Activated gamma-delta T cell treated with anti-CD3 and anti-CD28 coated beads, Interleukin-2, amount 50 U/mL, for 16 hours (primary cell): ENCODE data around the gene ABCC10.
"Not testable (repeated sequence)": the region's sequence is repeated elsewhere in the genome, so short reads cannot be mapped to it uniquely, and the experiment has no call there.

ENCODE experiments used
- DNase-seq: peaks from one replicate; pipeline ENCODE4 v3.0.0-alpha.2; 2020; ENCODE audit warnings: low read depth

Gene ABCC10

DNA sequence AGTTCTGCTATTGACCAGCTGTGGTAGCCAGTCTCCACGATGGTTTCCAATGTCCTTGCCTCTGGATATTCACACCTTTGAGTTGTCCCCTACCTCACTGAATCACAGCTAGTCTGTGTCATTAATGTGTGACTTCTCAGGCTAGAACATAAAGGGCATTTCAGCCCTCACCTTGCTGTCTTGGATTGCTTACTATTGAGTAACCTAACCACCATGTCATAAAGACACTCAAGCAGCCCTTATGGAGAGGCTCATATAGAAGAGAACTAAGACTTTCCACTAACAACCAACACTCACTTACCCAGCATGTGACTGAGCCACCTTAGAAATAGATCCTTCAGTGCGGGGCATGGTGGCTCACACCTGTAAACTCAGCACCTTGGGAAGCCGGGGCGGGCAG, 19.1 kb upstream of the ABCC10 start:
- no peak for DNase-seq

DNA sequence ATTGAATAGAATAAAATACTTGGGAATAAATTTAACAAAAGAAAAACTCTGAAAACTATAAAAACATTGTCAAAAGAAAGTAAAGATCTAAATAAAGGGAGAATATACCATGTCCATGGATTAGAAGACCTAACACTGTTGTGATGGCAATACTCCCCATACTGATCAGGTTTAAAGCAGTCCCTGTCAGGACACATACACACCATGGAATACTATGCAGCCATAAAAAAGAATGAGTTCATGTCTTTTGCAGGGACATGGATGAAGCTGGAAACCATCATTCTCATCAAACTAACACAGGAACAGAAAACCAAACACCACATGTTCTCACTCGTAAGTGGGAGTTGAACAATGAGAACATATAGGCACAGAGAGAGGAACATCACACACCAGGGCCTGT, 16.6 kb upstream of the ABCC10 start:
- not testable (repeated sequence) for DNase-seq

DNA sequence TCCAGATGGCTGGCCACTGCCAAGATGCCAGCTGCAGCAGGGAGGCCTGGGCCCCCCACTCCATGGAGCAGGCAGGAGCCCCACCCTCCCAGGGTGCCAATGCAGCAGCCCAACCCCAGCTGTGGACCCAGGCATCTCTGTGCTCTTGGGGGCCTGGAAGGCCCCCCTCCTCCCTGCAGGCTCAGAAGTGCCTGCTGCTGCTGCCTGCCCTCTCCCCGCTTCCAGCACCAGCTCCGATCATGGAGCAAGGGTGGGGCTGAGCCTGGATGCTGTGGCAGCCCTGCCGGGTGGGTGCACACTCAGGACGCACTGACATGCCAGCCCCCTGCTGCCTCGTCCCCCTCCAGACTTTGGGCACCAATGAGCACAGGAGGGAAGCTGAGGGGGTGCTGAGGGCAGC, 14.8 kb upstream of the ABCC10 start:
- DNase-seq = no peak

DNA sequence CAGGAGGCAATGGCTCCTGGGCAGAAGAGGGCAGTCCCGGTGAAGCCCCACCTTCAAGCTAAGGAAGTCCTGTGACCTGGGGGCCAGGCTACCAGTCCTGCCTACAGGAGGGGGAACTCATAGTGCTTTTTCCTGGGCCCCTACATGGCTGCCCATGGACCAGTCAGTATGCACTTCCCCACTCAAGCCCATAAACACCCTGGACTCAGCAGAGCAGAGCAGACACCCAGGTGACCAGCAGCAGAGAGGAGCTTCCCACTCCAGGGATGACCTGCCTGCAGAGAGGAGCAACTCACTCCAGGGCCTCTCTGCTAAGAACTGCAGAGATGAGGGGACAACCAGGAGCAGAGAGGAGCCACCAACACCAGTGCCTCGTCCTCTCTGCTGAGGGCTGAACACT, 14.3 kb upstream of the ABCC10 start:
- DNase-seq = no peak

DNA sequence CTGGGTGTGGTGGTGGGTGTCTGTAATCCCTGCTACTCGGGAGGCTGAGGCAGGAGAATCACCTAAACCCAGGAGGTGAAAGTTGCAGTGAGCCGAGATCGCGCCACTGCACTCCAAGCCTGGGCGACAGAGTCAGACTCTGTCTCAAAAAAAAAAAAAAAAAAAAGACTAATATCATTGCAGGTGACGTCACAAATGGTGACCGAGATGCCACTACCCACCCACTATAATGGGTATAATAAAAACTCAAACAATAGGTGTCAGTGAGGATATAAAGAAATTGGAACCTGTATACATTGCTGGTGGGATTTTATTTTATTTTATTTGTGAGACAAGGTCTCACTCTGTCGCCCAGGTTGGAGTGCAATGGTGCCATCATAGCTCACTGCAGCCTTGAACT, 12.1 kb upstream of the ABCC10 start:
- DNase-seq = not testable (repeated sequence)

DNA sequence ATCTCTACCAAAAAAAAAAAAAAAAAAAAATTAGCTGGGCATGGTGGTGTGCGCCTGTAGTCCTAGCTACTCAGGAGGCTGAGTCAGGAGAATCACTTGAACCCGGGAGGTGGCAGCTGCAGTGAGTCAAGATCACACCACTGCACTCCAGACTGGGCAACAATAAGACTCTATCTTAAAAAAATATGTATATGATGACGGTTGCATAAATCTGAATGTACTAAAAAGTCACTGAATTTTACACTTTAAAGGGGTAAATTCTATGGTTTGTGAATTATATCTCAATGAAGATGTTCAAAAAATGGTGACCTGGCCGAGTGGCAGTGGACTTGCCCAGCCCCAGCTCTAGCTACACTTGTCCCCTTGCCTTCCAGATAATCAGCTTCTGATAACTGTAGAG, 10.4 kb upstream of the ABCC10 start:
- no peak for DNase-seq

DNA sequence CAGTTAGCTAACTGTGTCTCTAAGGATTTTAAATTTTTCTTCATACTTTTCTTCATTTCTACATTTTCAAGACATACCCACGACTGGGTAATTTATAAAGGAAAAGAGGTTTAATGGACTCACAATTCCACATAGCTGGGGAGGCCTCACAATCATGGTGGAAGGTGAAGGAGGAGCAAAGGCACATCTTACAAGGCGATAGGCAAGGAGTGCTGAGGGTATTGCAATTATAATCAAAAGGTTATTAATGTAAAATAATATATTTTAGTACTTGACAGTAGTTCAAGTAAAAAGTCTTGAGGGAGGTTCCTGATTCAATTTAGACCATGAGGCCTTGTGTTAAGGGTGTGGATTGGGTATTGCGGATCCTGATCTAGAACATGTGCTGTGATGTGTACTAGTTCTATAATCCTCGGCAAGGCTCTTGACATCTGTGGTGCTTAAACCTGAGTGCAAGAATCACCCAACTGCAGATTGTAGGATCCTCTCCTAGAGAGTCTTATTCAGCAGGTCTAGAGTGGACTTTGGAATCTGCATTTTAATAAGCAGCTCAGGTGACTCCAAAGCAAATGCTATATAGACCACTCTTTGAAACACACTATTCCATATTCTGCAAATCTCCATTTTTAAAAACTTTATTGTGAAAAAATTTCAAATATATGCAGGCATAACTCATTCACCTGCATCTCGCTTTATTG, 7.2 kb upstream of the ABCC10 start:
- no peak for DNase-seq

DNA sequence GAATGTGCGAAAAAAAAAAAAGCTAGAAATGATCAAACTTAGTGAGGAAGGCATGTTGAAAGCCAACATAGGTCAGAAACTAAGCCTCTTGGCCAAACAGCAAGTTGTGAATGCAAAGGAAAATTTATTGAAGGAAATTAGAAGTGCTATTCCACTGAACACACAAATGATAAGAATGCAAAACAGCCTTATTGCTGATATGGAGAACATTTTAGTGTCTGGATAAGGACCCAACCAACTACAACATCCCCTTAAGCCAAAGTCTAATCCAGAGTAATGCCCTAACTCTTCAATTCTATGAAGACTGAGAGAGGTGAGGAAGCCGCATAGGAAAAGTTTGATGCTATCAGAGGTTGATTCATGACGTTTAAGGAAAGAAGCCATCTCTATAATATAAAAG, 5.5 kb upstream of the ABCC10 start:
- DNase-seq = no peak

DNA sequence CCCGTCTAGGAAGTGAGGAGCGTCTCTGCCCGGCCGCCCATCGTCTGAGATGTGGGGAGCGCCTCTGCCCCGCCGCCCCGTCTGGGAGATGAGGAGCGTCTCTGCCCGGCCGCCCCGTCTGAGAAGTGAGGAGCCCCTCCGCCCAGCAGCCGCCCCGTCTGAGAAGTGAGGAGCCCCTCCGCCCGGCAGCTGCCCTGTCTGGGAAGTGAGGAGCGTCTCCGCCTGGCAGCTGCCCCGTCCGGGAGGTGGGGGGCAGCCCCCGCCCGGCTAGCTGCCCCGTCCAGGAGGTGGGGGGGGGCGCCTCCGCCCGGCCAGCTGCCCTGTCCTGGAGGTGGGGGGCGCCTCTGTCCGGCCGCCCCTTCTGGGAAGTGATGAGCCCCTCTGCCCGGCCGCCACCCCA, 2.3 kb upstream of the ABCC10 start:
- DNase-seq = not testable (repeated sequence)

DNA sequence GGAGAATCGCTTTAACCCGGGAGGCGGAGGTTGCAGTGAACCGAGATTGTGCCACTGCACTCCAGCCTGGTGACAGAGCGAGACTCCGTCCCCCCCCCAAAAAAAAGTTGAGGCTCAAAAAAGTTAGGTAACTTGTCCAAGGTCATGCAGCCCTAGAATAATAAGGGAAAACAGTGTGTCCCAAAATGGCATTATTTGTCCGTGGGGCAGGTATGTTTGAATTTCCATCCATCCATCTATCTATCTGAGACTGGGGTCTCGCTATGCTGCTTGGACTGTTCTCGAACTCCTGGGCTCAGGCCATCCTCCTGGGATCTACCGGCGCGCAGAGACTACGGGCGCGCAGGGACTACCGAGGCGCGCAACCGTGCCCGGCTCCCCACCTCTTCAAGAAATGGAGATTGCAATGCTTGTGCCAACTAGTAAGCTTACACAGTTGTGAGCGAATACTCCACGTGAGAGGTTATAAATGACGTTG, 374 bp upstream of the ABCC10 start:
- no peak for DNase-seq

DNA sequence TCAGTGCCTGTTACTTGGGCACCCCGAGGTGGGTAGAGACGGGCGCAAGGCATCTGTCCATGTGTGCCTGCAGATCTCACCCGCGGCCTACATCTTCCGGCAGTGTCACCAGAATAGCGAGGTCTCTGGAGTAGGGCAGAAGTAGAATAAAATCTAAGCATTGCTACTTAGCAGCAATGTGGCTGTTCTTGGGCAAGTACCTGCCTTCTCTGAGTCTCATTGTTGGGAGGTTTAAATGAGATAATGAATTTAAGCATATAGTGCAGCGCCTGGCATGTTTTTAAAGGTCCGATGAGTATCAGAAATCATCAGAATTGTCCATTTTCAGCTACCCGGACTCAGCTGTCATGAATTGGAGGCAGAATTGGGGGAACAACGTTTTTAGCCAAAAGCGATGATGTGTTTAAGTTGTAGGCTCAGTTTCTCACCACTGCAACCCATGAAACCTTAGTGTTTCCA, 800 bp downstream of the ABCC10 start:
- no peak for DNase-seq

DNA sequence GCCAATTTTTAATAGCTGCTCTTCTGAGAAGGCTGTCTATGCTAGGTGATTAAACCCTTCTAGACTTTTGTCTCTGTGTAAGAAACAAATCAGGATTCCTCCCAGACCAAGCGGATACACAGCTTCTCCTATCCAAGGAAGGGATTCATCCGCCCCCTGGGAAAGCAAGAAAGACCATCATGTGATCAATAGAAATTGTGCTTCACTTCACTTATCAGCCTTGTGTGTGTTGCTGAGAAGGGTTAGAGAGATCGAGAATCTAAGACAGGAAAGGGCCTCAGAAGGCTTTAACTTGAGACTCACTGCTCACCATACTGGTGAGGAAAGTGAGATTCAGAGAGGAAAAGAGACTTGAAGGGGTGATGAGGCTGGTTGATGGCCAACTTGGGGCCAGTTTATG, 1.5 kb downstream of the ABCC10 start:
- no peak for DNase-seq

DNA sequence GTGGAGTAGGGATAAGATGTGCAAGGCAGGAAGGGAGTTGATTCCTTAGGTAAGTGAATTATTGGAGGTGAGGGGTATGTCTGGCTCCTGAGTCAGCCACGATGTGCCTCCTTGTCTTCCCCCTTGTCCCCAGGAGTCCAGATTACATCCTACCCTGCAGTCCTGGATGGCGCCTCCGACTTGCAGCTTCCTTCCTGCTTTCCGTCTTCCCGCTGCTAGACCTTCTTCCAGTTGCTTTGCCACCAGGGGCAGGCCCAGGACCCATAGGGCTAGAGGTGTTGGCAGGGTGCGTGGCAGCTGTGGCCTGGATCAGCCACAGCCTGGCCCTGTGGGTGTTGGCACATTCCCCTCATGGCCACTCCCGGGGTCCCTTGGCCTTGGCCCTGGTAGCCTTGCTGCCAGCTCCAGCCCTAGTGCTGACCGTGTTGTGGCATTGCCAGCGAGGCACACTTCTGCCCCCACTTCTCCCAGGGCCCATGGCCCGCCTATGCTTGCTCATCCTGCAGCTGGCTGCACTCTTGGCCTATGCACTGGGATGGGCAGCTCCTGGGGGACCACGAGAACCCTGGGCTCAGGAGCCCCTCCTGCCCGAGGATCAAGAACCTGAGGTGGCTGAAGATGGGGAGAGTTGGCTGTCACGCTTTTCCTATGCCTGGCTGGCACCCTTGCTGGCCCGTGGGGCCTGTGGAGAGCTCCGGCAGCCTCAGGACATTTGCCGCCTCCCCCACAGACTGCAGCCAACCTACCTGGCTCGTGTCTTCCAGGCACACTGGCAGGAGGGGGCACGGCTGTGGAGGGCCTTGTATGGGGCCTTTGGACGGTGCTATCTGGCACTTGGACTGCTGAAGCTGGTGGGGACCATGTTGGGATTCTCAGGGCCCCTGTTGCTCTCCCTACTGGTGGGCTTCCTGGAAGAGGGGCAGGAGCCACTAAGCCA, 4.9 kb downstream of the ABCC10 start:
- no peak for DNase-seq

DNA sequence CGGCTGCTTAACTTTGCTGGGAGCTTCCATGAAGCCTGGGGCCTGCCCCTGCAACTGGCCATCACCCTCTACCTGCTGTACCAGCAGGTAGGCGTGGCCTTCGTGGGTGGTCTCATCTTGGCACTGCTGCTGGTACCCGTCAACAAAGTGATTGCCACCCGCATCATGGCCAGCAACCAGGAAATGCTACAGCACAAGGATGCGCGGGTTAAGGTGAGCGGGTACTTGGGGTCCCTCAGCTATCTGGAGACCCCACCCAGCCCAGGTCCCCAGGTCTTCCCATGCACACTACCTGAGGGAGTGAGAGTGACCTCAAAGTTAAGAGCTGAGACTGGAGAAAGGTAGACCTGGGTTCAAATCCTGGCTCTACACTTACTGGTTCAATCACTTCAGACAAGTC, 5.8 kb downstream of the ABCC10 start:
- no peak for DNase-seq

DNA sequence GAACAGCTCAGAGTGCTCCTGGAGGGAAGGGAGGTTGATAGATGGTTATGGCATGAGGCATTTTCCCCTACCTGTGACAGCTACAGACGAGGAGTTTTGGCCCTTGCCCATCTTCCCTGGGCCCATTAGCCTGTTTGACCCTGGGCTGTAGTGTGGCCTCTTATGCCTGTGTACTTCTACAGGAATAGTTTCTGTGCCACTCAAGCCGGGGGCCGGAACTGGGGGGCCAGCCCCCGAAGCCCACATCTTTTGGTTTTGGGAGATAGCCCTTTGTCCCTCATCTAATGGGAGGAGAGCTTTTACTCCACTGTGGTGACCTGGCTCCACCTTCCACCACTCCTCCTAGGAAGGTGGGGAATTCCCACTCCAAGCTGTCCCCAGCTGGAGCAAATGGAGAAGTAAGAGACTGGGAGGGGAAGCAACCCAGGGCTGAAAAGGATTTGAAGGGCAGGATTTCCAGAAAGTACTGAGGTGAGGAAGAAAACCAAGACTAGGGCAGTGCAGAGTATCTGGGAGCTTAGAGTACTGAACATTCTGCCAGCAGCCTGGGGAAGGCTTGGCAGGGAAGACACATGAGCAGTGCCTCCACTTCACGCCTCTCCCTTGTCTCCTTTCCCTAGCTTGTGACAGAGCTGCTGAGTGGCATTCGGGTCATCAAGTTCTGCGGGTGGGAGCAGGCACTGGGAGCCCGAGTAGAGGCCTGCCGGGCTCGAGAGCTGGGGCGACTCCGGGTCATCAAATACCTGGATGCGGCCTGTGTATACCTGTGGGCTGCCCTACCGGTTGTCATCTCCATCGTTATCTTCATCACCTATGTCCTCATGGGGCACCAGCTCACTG, 6.9 kb downstream of the ABCC10 start:
- no peak for DNase-seq

DNA sequence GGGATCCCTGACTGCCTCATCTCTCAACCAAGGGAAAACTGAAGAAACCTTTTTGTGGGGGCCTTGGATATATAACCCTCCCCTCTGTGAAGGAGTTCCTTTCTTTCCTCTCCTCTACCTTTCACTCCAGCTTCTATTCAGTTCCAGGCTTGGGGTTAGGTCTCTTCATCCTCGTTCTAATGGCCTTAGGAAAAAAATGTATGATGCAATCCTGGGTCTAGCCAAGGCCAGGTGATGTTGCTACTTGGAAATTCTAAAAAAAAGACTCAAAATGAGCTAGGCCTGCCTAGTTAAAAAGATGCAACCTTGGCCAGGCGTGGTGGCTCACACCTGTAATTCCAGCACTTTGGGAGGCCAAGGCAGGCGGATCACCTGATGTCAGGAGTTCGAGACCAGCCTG, 7.6 kb downstream of the ABCC10 start:
- no peak for DNase-seq

DNA sequence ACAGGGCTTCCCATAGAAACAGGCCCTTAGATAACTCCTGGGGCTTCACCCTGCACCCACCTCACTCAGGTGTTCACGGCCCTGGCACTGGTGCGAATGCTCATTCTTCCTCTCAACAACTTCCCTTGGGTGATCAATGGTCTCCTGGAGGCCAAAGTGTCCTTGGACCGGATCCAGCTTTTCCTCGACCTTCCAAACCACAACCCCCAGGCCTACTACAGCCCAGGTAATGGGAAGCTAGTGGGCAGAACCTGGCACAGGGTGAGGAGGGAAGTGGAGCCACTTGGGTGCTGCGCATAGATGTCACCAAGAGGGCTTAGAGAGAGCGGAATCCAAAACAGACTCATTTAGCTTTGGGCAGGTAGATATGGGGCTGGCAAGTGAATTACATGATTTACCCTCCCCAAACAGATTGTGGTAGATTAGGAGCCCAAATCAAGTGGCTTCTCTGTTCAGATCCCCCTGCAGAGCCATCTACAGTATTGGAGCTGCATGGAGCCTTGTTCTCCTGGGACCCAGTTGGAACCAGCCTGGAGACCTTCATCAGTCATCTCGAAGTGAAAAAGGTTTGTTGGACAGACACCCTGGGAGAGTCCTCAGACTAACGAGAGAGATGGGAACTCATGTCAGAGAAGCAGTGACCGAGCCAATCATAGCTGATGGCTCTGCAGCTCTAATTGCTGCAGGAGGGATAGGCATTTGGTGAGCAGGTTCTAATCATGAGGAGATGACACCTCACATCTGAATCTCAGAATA, 8.5 kb downstream of the ABCC10 start:
- no peak for DNase-seq

DNA sequence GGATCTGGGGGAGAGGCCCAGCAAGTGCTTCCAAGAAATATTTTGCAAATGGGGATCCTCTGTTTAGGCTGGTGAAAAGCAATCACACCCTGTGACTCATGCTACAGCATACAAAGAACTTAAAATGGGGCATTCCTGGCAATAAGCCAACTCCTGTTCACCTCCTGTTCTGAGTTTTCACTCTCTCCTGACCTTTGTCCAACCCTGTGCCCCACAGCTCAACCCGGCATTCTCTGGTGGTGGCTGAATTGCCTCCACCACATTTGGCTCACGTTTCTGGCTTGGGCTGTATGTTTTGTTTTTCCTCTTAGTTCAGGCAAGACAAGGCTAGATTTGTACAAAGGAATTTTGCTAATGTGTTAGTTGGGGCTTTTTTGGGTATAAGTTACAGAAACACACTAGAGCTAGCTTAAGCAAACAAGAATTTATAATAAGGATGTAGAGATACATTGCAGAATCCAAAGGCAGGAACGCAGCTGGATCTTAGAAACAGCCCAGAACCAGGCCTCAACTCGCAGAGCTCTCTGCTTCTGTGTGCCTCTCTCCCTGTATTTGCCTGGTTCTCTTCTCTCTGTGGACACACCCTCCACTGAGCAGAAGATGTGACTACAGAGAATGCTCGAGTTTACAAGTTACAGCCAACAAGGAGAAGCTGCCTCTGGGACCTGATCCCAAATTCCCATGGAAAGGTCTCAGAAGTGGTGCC, 9.4 kb downstream of the ABCC10 start:
- DNase-seq = no peak

DNA sequence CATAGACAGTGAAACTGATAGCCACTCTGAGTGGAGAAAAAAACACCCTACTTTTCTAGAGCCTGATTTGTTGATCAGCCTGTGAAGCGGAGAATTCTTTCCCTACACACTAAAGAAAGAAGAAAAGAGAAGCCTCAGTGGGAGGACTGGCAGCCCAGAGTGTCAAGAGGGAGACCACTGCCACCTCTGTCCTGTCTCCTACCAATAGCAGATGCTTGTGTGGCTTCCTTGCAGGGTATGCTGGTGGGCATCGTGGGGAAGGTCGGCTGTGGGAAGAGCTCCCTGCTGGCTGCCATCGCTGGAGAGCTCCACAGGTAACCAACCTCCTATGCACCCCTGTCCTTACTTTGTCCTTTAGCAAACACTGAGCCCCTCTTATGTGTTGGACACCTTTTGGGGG, 10.4 kb downstream of the ABCC10 start:
- no peak for DNase-seq

DNA sequence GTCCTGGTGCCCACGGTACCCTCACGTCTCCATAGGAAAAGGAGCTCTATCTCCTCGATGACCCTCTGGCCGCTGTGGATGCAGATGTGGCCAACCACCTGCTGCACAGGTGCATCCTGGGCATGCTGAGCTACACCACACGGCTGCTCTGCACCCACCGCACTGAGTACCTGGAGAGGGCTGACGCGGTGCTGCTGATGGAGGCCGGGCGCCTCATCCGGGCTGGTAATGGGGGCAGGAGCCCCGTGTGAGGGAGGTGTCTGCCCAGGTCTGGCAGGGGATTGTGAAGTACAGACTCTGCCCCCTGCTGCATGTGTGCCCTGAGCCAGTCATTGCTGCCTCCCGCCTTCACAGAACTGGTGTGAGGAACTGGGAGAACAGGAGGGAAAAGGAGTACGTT, 15.6 kb downstream of the ABCC10 start:
- no peak for DNase-seq

DNA sequence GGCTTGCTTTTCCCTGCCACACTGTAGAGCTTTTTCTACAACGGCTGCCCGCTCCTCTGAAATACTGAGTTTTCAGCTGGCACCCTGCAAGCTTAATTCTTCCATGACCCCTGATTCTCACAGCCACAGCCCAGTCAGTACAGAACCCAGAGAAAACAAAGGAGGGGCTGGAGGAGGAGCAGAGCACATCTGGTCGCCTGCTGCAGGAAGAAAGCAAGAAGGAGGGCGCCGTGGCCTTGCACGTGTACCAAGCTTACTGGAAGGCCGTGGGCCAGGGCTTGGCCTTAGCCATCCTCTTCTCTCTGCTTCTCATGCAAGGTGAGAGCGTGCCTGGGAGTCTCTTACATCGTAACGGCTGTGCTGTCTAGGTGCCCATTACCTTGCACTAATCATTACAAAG, 16.7 kb downstream of the ABCC10 start:
- no peak for DNase-seq
